ENCODE results near the gene TSGA10IP. TPM values are rescaled to one million over a fixed set of nuclear protein-coding genes. Genes with fewer than 3 reads are reported as not detected.

Gene TSGA10IP
- total RNA-seq = not detected in 2 replicates

DNA sequence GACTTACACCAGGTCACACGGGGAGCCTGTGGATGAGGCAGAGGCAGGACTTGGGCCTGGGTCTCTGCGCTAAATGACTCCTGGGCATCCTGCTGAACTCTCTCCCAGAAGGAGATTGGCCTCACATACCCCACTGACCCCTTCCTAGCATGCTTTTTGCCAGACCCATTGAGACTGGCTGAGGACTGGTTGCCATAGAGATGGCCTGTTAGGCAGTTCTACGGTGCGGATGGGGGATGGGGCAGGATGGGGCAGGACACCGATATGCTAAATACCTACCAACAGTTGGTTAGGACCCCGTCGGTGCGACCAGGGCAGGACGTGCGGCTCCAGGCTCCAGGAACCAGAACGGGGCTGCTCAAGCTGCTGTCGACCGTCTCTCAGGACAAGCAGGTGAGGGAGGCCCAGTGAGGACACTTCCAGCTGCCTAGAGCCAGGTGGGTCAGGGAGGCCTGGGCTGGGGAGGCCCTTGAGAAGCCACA is at the start of gene TSGA10IP:
TSGA10IP (plus strand) TSS at position 51 of the 482 bp plus-strand sequence; CDS start at position 247, 196 bp downstream.

DNA sequence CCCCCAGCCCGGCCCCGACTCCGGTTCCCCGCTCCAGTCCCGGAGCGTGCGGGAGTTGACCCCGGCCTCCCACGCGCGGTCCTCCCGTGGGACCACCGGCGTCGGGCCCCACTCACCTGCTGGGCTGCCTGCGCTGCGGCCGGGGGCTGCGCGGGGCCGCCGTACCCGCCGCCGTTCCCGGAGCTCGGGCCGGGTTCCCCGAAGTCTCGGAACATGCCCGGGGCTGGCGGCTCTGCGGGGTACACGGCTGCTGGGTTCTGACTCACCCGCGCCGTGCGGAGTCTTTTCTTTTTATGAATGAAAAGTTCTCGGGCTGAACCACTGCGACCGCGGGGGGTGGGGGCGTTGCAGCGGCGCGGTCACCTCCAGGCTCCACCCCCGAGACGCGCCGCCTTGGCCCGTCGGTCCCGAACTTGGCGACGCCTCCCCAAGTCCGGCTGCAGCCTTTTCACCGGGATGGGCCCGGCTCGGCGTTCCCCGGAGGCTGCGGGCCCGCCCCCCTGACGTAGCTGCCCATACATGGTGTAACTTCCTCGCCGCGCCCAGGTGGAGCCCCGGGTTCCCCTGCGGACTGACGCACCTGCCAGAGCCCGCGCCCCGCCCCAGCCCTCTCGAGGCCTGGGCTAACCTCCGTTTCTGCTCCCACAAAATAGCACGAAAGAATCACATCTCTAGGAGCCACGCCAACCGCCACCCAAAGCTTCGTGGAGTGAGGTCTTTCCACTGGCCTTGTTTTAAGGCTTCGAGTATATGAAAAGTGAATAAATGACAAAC is 45.0 kb upstream of the TSGA10IP start, which contains the start of gene FOSL1:
FOSL1 (minus strand) TSS at position 264 of the 774 bp plus-strand sequence; CDS start at position 215, 49 bp downstream.

DNA sequence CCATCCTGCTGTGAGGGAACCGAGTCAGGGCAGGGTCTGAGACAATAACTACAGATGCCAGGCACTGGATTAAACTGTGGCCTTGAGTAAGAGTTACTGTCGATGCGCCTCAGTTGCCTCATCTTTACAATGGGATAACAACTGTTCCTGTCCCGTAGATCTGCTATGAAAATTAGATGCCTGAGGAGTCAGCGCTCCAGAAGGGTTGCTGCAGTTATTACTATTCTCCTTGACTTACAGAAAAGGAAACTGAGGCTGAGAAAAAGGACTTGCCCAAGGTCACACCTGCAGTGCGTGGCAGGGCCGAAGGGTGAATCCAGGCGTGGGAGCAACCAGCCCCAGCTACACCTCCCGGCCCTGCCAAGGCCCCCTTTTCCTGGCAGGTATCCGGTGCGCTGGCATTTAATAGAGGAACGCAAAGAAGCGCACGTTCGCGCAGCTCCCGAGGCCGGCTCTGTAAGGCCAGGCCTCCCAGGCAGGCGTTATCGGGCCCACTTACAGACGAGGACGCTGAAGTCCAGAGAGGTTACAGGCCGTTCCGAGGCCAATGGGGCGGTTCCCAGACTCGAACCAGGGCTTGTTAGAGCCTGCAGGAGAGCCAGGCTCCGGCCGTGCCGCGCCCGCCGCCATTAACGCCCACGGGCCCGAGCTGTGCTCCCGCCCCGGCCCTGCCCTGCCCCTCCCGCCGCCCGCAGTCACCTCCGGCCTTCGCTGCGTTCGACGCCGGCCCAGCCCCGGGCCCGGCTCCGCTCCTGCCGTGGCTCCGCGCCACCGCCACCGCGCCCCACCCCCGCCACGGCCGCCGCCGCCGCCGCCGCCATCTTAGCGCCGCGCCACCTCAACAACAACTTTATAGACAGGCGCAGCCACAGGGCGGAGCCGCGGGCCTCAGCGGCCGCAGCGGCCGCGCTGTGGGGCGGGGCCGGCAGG is 26.8 kb upstream of the TSGA10IP start, which contains the start of gene C11orf68:
C11orf68 (minus strand) TSS at position 852 of the 930 bp plus-strand sequence; CDS start at position 821, 31 bp downstream.

DNA sequence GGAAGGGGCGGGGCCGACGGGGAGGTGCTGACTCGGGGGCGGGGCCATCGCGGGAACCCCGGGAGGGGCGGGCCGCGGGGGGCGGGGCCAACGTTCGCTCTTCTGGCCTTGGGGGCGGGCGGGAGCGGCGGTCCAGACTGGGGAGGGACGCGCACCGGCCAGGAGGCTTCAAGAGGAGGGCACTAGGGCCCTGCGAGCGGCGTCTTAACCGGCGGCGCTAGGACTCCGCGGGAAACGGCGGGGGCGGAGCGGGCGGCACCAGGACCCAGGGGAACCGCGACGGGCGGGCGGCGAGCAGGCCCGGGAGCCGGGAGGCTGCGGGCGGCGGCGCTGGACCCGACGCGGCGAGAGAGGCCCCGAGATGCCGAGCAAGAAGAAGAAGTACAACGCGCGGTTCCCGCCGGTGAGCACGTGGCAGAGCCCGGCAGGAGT is 26.1 kb upstream of the TSGA10IP start, which contains the start of gene DRAP1:
DRAP1 (plus strand) TSS at position 286 of the 432 bp plus-strand sequence; CDS start at position 362, 76 bp downstream.

DNA sequence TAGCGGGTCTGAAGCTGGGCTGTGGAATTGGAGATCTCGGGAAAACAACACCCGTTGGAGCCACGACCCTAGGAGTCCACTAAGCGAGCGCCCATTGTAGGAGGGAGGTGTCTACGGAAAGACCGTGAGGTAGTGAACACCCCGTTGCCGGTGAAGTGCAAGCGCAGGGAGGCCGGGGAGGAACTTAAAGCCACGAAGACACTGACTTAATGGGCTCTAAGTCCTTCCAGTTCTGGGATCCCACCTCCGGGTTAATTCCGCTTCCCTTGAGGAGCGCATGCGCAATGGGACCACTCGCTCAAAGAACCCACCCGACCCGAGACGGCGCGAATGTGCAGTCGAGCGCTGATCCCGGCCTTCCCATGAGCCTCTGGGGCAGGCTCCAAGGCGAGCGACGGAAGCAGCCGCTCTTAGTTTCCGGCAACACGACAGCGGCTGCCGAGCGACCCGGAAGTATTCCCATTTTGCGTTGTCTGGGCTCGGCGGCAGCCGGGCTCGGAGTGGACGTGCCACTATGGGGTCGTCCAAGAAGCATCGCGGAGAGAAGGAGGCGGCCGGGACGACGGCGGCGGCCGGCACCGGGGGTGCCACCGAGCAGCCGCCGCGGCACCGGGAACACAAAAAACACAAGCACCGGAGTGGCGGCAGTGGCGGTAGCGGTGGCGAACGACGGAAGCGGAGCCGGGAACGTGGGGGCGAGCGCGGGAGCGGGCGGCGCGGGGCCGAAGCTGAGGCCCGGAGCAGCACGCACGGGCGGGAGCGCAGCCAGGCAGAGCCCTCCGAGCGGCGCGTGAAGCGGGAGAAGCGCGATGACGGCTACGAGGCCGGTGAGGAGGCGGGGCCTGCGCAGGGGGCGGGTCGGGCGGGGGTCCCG is 16.2 kb downstream of the TSGA10IP start, which contains the start of gene SART1:
SART1 (plus strand) TSS at position 468 of the 874 bp plus-strand sequence; CDS start at position 515, 47 bp downstream.

DNA sequence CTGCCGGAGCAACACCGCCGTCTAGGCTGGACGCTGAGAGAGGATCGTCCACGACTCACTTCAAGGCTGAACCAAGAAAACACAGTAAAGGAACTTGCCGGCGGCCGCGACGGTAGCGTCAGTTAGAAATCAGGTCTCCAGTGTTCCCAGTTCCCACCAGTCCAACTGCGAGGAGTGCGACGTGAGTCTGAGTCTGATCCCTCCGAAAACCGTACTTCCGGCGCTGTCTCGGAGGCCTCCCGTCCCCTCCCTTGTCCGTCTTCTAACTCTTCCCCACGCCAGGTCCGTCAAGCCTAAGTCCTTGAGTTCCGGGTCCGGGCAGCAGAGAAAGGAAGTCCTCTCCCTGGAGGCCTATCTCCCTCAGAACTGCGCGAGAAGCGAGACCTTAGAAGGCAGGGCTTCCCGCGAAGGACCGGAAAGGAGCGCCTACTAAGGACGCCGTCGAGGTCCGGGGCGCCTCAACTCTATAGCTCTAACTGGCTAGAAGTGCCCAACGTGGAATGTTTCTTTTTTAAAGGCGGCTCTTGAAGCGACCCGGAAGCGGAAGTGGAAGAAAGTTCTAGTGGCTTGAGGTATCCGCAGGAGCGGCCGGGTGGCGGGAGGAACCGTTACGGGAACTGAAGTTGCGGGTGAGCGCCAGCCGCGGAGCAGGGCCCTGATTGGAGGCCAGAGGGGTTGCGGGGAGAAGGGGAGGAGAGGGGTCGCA is 56.8 kb downstream of the TSGA10IP start, which contains the start of the genes BANF1 and EIF1AD:
BANF1 (plus strand) TSS at position 562 of the 706 bp plus-strand sequence. CDS start 748 bp downstream, outside the sequence.
EIF1AD (minus strand) TSS at position 216 of the 706 bp plus-strand sequence. CDS start 1,768 bp downstream, outside the sequence.

Other genes starting within 250 kb of the TSGA10IP start
- 33.0 and 43.6 TPM in 2 replicates for gene KAT5, start 233.2 kb upstream of the TSGA10IP start, total RNA-seq
- 13.9 and 42.2 TPM in 2 replicates for gene RNASEH2C, start 224.7 kb upstream of the TSGA10IP start, total RNA-seq
- 11.7 and 23.4 TPM in 2 replicates for gene AP5B1, start 164.5 kb upstream of the TSGA10IP start, total RNA-seq
- gene OVOL1, start 158.4 kb upstream of the TSGA10IP start, total RNA-seq = 8.1 and 61.7 TPM in 2 replicates
- gene SNX32, start 111.5 kb upstream of the TSGA10IP start, total RNA-seq = 0.24 and 0.43 TPM in 2 replicates
- gene CFL1, start 87.3 kb upstream of the TSGA10IP start, total RNA-seq = 598 and 942 TPM in 2 replicates
- 49.4 and 60.2 TPM in 2 replicates for gene MUS81, start 85.0 kb upstream of the TSGA10IP start, total RNA-seq
- gene EFEMP2, start 72.7 kb upstream of the TSGA10IP start, total RNA-seq = 5.3 and 10.4 TPM in 2 replicates
- gene CTSW, start 65.6 kb upstream of the TSGA10IP start, total RNA-seq = not detected in 2 replicates
- 159 and 174 TPM in 2 replicates for gene FIBP, start 57.0 kb upstream of the TSGA10IP start, total RNA-seq
- 40.7 and 53.5 TPM in 2 replicates for gene CCDC85B, start 54.8 kb upstream of the TSGA10IP start, total RNA-seq
- gene FOSL1, start 45.1 kb upstream of the TSGA10IP start, total RNA-seq = 7.0 and 33.3 TPM in 2 replicates
- gene C11orf68, start 26.4 kb upstream of the TSGA10IP start, total RNA-seq = 6.8 and 18.6 TPM in 2 replicates
- 107 and 153 TPM in 2 replicates for gene DRAP1, start 26.1 kb upstream of the TSGA10IP start, total RNA-seq
- gene SART1, start 16.3 kb downstream of the TSGA10IP start, total RNA-seq = 18.8 and 22.7 TPM in 2 replicates
- gene EIF1AD, start 56.7 kb downstream of the TSGA10IP start, total RNA-seq = 22.4 and 41.4 TPM in 2 replicates
- 7.7 and 10.8 TPM in 2 replicates for gene BANF1, start 57.0 kb downstream of the TSGA10IP start, total RNA-seq
- 2.3 and 33.7 TPM in 2 replicates for gene CST6, start 66.5 kb downstream of the TSGA10IP start, total RNA-seq
- gene CATSPER1, start 81.0 kb downstream of the TSGA10IP start, total RNA-seq = under 0.01 TPM in 1 of 2 replicates, not detected in the other
- gene GAL3ST3, start 103.7 kb downstream of the TSGA10IP start, total RNA-seq = 0.48 TPM in 1 of 2 replicates, not detected in the other
- 121 and 139 TPM in 2 replicates for gene SF3B2, start 106.9 kb downstream of the TSGA10IP start, total RNA-seq
- 12.1 and 21.2 TPM in 2 replicates for gene PACS1, start 124.8 kb downstream of the TSGA10IP start, total RNA-seq